SK-N-SH treated with all-trans-retinoic acid at 6 μM for 48 hours (cell line): ENCODE data around the gene RAB41.

ENCODE experiments used
- ATAC-seq: fragments of 200-7000 bp; cut with Tn5 transposase; 3 replicates; pipeline ENCODE4 v1.9.1; 2020; ENCODE audit warnings: mild to moderate bottlenecking, moderate library complexity
- ARNTL ChIP-seq: fragments of 450-650 bp; formaldehyde crosslinking; IDR thresholded peaks from 2 replicates; pipeline ENCODE4 v1.5.0; 2020; ENCODE audit warnings: low read depth, mild to moderate bottlenecking, moderate library complexity, borderline replicate concordance
- BACH2 ChIP-seq: fragments of 250-450 bp; sonication (Bioruptor Pico); IDR thresholded peaks from 2 replicates; pipeline ENCODE4 v1.9.0; 2021; ENCODE audit warnings: mild to moderate bottlenecking, borderline replicate concordance
- ESRRG ChIP-seq: fragments of 250-450 bp; sonication (Bioruptor Pico); IDR thresholded peaks from 2 replicates; pipeline ENCODE4 v1.6.1; 2021; ENCODE audit warnings: mild to moderate bottlenecking
- GLIS3 ChIP-seq: fragments of 250-450 bp; sonication (Bioruptor Pico); IDR thresholded peaks from 2 replicates; pipeline ENCODE4 v1.5.0; 2020; ENCODE audit warnings: mild to moderate bottlenecking, moderate library complexity
- ISL1 ChIP-seq: fragments of 250-450 bp; sonication (Bioruptor Pico); IDR thresholded peaks from 2 replicates; pipeline ENCODE4 v2.1.2; 2022; ENCODE audit warnings: mild to moderate bottlenecking, moderate library complexity
- PATZ1 ChIP-seq: fragments of 250-450 bp; sonication (Bioruptor Pico); IDR thresholded peaks from 2 replicates; pipeline ENCODE4 v1.8.0; 2020; ENCODE audit warnings: mild to moderate bottlenecking, moderate library complexity, borderline replicate concordance
- PPARA ChIP-seq: fragments of 250-450 bp; sonication (Bioruptor Pico); IDR thresholded peaks from 2 replicates; pipeline ENCODE4 v1.5.0; 2020; ENCODE audit warnings: mild to moderate bottlenecking, borderline replicate concordance
- RARB ChIP-seq: fragments of 250-450 bp; sonication (Bioruptor Pico); IDR thresholded peaks from 2 replicates; pipeline ENCODE4 v1.8.0; 2021; ENCODE audit warnings: mild to moderate bottlenecking, moderate library complexity
- SNAI2 ChIP-seq: fragments of 250-450 bp; sonication (Bioruptor Pico); IDR thresholded peaks from 2 replicates; pipeline ENCODE4 v1.5.0; 2020; ENCODE audit warnings: mild to moderate bottlenecking, moderate library complexity
- TOX ChIP-seq: fragments of 250-450 bp; sonication (Bioruptor Pico); IDR thresholded peaks from 2 replicates; pipeline ENCODE4 v1.8.0; 2021; ENCODE audit warnings: mild to moderate bottlenecking, moderate library complexity, borderline replicate concordance
- TSHZ2 ChIP-seq: fragments of 250-450 bp; sonication (Bioruptor Pico); IDR thresholded peaks from 2 replicates; pipeline ENCODE4 v1.5.0; 2020; ENCODE audit warnings: mild to moderate bottlenecking, moderate library complexity
- ZC3H10 ChIP-seq: fragments of 250-450 bp; sonication (Bioruptor Pico); IDR thresholded peaks from 2 replicates; pipeline ENCODE4 v1.5.1; 2021; ENCODE audit warnings: mild to moderate bottlenecking, moderate library complexity
- ZFP3 ChIP-seq: fragments of 250-450 bp; sonication (Bioruptor Pico); IDR thresholded peaks from 2 replicates; pipeline ENCODE4 v1.5.0; 2020; ENCODE audit warnings: mild to moderate bottlenecking, moderate library complexity
- ZFP30 ChIP-seq: fragments of 450-650 bp; formaldehyde crosslinking; IDR thresholded peaks from 2 replicates; pipeline ENCODE4 v1.5.0; 2022; ENCODE audit warnings: mild to moderate bottlenecking, moderate library complexity
- ZNF565 ChIP-seq: fragments of 450-650 bp; formaldehyde crosslinking; conservative IDR thresholded peaks from 2 replicates; pipeline ENCODE4 v1.5.0; 2020; ENCODE audit warnings: low read depth, mild to moderate bottlenecking, moderate library complexity
- TF ChIP-seq, protein P1 (sequence below): fragments of 250-450 bp; sonication (Bioruptor Pico); IDR thresholded peaks from 2 replicates; pipeline ENCODE4 v1.5.1; 2020; ENCODE audit warnings: low read depth, mild to moderate bottlenecking, moderate library complexity
- TF ChIP-seq, protein P2 (sequence below): fragments of 250-450 bp; sonication (Bioruptor Pico); IDR thresholded peaks from 2 replicates; pipeline ENCODE4 v1.5.1; 2021; ENCODE audit warnings: mild to moderate bottlenecking, moderate library complexity
- TF ChIP-seq, protein P3 (sequence below): fragments of 250-450 bp; sonication (Bioruptor Pico); IDR thresholded peaks from 2 replicates; pipeline ENCODE4 v1.8.0; 2021; ENCODE audit warnings: low read depth, mild to moderate bottlenecking, moderate library complexity, borderline replicate concordance

RAB41 gene

DNA sequence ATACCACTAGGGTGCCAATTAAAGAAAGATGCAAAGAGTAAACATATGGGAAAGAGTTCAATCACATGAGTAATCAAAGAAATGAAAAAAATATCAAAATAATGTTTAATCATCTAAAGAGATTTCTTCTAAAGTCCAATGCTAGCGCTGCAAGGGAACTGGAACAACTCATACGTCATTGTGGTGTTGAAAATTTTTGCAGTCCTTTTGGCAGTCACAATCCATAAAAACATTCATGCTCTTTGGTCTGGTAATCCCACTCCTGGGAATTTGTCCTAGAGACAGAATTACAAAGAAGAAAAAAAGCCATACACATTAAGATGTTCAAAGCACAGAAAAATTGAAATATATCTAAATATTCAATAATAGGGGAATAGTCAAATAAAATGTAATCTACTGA, 26.5 kb upstream of the RAB41 start:
- no peak for TF ChIP-seq ZFP3 (CRISPR knock-in tag)
- TF ChIP-seq, protein P1, sequence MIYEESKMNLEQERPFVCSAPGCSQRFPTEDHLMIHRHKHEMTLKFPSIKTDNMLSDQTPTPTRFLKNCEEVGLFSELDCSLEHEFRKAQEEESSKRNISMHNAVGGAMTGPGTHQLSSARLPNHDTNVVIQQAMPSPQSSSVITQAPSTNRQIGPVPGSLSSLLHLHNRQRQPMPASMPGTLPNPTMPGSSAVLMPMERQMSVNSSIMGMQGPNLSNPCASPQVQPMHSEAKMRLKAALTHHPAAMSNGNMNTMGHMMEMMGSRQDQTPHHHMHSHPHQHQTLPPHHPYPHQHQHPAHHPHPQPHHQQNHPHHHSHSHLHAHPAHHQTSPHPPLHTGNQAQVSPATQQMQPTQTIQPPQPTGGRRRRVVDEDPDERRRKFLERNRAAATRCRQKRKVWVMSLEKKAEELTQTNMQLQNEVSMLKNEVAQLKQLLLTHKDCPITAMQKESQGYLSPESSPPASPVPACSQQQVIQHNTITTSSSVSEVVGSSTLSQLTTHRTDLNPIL = no peak
- TF ChIP-seq RARB = no peak
- TF ChIP-seq ZNF565 (CRISPR knock-in tag) = no peak
- TF ChIP-seq ARNTL = no peak
- TF ChIP-seq BACH2 (CRISPR knock-in tag) = no peak
- TF ChIP-seq SNAI2 (CRISPR knock-in tag) = no peak
- TF ChIP-seq, protein P2, sequence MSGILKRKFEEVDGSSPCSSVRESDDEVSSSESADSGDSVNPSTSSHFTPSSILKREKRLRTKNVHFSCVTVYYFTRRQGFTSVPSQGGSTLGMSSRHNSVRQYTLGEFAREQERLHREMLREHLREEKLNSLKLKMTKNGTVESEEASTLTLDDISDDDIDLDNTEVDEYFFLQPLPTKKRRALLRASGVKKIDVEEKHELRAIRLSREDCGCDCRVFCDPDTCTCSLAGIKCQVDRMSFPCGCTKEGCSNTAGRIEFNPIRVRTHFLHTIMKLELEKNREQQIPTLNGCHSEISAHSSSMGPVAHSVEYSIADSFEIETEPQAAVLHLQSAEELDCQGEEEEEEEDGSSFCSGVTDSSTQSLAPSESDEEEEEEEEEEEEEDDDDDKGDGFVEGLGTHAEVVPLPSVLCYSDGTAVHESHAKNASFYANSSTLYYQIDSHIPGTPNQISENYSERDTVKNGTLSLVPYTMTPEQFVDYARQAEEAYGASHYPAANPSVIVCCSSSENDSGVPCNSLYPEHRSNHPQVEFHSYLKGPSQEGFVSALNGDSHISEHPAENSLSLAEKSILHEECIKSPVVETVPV (CRISPR knock-in tag) = no peak
- no peak for TF ChIP-seq PATZ1 (CRISPR knock-in tag)
- no peak for TF ChIP-seq ZC3H10 (CRISPR knock-in tag)
- TF ChIP-seq ISL1 (CRISPR knock-in tag) = no peak
- TF ChIP-seq, protein P3, sequence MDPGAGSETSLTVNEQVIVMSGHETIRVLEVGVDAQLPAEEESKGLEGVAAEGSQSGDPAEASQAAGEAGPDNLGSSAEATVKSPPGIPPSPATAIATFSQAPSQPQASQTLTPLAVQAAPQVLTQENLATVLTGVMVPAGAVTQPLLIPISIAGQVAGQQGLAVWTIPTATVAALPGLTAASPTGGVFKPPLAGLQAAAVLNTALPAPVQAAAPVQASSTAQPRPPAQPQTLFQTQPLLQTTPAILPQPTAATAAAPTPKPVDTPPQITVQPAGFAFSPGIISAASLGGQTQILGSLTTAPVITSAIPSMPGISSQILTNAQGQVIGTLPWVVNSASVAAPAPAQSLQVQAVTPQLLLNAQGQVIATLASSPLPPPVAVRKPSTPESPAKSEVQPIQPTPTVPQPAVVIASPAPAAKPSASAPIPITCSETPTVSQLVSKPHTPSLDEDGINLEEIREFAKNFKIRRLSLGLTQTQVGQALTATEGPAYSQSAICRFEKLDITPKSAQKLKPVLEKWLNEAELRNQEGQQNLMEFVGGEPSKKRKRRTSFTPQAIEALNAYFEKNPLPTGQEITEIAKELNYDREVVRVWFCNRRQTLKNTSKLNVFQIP (CRISPR knock-in tag) = no peak

GRCh38 chrX:70257423-70258288, 24.3 kb upstream of the RAB41 start:
- no peak for TF ChIP-seq BACH2 (CRISPR knock-in tag)
- TF ChIP-seq, protein P3 (CRISPR knock-in tag) = no peak
- no peak for TF ChIP-seq ZC3H10 (CRISPR knock-in tag)
- TF ChIP-seq PATZ1 (CRISPR knock-in tag) = no peak
- TF ChIP-seq, protein P1 = no peak
- TF ChIP-seq, protein P2 (CRISPR knock-in tag) = no peak
- no peak for TF ChIP-seq ISL1 (CRISPR knock-in tag)
- TF ChIP-seq ZFP30 (CRISPR knock-in tag) = no peak
- no peak for TF ChIP-seq TOX
- TF ChIP-seq GLIS3 = no peak
- TF ChIP-seq SNAI2 (CRISPR knock-in tag) = no peak
- no peak for TF ChIP-seq ARNTL
- no peak for TF ChIP-seq PPARA
- no peak for TF ChIP-seq RARB
- no peak for TF ChIP-seq ESRRG
- TF ChIP-seq ZNF565 (CRISPR knock-in tag) = no peak
- TF ChIP-seq TSHZ2 (CRISPR knock-in tag) = no peak
- TF ChIP-seq ZFP3 (CRISPR knock-in tag) = no peak
- TF ChIP-seq, all 23 proteins: peak for 0
- ATAC-seq = no peak

More for the DNA sequence above, 26.5 kb upstream of the RAB41 start:
- no peak for ATAC-seq
